ENCODE measurements around the gene RNF144B.

The RNF144B gene

GRCh38 chr6:18491308-18492045 is 104.3 kb downstream of the RNF144B start:
- no peak for DNase-seq

GRCh38 chr6:18492972-18493371 is 105.8 kb downstream of the RNF144B start:
- no peak for DNase-seq

GRCh38 chr6:18493382-18493891 is 106.3 kb downstream of the RNF144B start:
- no peak for DNase-seq

GRCh38 chr6:18493925-18494324 is 106.8 kb downstream of the RNF144B start:
- no peak for DNase-seq

GRCh38 chr6:18495236-18495635 is 108.1 kb downstream of the RNF144B start:
- no peak for DNase-seq

- DNase-seq, result no peak
Observed at GRCh38 chr6:18496462-18496861, 109.3 kb downstream of the RNF144B start.

GRCh38 chr6:18497006-18497405 is 109.9 kb downstream of the RNF144B start:
- no peak for DNase-seq

GRCh38 chr6:18498408-18498807 is 111.3 kb downstream of the RNF144B start:
- DNase-seq, result no peak

GRCh38 chr6:18500921-18501662 is 113.9 kb downstream of the RNF144B start:
- DNase-seq, result no peak

- DNase-seq, result no peak
Observed at GRCh38 chr6:18501663-18502013, 114.5 kb downstream of the RNF144B start.

GRCh38 chr6:18503206-18503592 is 116.0 kb downstream of the RNF144B start:
- DNase-seq, result no peak

GRCh38 chr6:18503593-18504231 is 116.6 kb downstream of the RNF144B start:
- DNase-seq, result peak; percentile 9

GRCh38 chr6:18504232-18504596 is 117.1 kb downstream of the RNF144B start:
- no peak for DNase-seq

- DNase-seq, result no peak
Observed at GRCh38 chr6:18506382-18507017, 119.3 kb downstream of the RNF144B start.

- DNase-seq, result no peak
Observed at GRCh38 chr6:18507018-18507415, 119.9 kb downstream of the RNF144B start.

- no peak for DNase-seq
Observed at GRCh38 chr6:18507561-18507960, 120.4 kb downstream of the RNF144B start.

- no peak for DNase-seq
Observed at GRCh38 chr6:18509871-18510643, 122.9 kb downstream of the RNF144B start.

GRCh38 chr6:18510644-18511033 is 123.5 kb downstream of the RNF144B start:
- DNase-seq, result no peak

- no peak for DNase-seq
Observed at GRCh38 chr6:18511211-18511610, 124.1 kb downstream of the RNF144B start.

- no peak for DNase-seq
Observed at GRCh38 chr6:18513253-18513798, 126.2 kb downstream of the RNF144B start.

- DNase-seq, result no peak
Observed at GRCh38 chr6:18514180-18514579, 127.0 kb downstream of the RNF144B start.

- DNase-seq, result no peak
Observed at GRCh38 chr6:18515767-18516166, 128.6 kb downstream of the RNF144B start.
